Activated CD8-positive, alpha-beta memory T cell treated with anti-CD3 and anti-CD28 coated beads, Interleukin-2, amount 50 U/mL, for 1 hour (primary cell): ENCODE results near the gene OR6C2.
"Not testable (repeated sequence)": the region's sequence is repeated elsewhere in the genome, so short reads cannot be mapped to it uniquely, and the experiment has no call there.

Source experiments
- DNase-seq: peaks from one replicate; pipeline ENCODE4 v3.0.0-alpha.2; 2020; ENCODE audit errors: extremely low read depth

Gene OR6C2

GRCh38 chr12:55472264-55472663 is 28.4 kb downstream of the OR6C2 start:
- no peak for DNase-seq

- not testable (repeated sequence) for DNase-seq
Measured at GRCh38 chr12:55479136-55479535, 35.3 kb downstream of the OR6C2 start.

DNA sequence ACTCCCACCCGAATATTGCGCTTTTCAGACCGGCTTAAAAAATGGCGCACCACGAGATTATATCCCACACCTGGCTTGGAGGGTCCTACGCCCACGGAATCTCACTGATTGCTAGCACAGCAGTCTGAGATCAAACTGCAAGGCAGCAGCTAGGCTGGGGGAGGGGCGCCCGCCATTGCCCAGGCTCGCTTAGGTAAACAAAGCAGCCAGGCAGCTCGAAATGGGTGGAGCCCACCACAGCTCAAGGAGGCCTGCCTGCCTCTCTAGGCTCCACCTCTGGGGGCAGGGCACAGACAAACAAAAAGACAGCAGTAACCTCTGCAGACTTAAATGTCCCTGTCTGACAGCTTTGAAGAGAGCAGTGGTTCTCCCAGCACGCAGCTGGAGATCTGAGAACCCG is 40.4 kb downstream of the OR6C2 start:
- DNase-seq: not testable (repeated sequence)

DNA sequence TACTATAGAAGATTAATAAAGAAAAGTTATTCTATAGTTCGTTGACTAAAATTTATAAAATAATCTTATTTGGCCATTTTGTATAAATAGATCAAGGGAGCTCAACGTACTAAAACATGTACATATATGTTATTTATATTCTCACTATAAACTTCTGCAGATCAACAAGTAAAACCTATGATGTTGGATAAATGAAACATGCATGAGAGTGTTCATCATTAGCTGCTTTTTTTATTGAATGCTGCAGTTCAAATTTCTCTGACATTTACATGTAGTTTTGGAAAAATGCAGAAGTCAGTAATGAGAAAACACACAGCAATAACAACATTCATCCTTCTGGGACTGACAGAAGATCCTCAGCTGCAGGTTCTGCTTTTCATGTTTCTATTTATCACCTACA is 48.2 kb downstream of the OR6C2 start, which contains the start of gene OR6C68:
Gene OR6C68 (plus strand): TSS at position 301 of the 400 bp plus-strand sequence. CDS start 0 bp downstream, at position 301.
- no peak for DNase-seq

DNA sequence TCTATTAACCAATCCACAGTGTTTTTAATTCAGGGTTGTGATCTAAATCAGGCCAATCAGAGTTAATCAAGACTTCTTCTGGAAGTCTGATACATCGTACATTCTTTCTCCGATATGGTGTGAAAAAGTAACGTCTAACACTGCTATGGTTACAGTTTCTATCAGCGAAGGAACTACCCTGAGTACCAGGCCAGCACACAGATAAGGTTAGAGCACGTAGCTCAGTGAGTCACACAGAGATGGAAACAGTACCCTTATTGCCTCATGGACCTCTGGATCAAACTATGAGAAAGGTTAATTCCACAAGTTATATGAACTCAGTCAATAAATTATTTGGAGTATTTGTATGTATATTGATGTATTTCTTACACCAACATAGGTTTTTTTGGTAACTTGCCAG is 51.6 kb downstream of the OR6C2 start:
- no peak for DNase-seq

GRCh38 chr12:55499231-55499630 is 55.4 kb downstream of the OR6C2 start:
- no peak for DNase-seq

- DNase-seq: no peak
Measured at GRCh38 chr12:55499810-55500252, 56.0 kb downstream of the OR6C2 start.

DNA sequence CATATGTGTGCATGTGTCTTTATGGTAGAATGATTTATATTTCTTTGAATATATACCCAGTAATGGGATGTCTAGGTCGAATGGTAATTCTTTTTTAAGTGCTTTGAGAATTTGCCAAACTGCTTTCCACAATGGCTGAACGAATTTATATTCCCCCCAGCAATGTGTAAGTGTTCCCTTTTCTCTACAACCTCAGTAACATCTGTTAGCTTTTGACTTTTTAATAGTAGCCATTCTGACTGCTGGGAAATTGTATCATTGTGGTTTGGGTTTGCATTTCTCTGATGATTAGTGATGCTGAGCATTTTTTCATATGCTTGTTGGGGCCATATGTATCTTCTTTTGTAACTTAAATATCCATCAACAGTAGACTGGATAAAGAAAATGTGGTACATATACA is 57.7 kb downstream of the OR6C2 start:
- DNase-seq: no peak
